Ureter (tissue), 1 donor: ENCODE data around the gene EVL. TPM values are rescaled to one million over a fixed set of nuclear protein-coding genes. Genes with fewer than 3 reads are reported as not detected.
"Not testable (repeated sequence)": the region's sequence is repeated elsewhere in the genome, so short reads cannot be mapped to it uniquely, and the experiment has no call there.

ENCODE experiments used
- DNase-seq: peaks from one replicate; pipeline ENCODE4 v3.0.0-alpha.2; 2020; ENCODE audit warnings: low spot score
- total RNA-seq: library from RNA; stranded (reverse); gene quantifications from one replicate; pipeline ENCODE4 v1.2.4, GENCODE V29; 2023
- donor health status: DM: yes; HTN: yes; CAD: no.

Gene EVL
- total RNA-seq, 1 donor from 2014 or later = 121 TPM

- no peak for DNase-seq
Measured at GRCh38 chr14:100146531-100147091, 81.4 kb downstream of the EVL start.

- no peak for DNase-seq
Measured at GRCh38 chr14:100147181-100147631, 82.0 kb downstream of the EVL start.

- DNase-seq = no peak
Measured at GRCh38 chr14:100147691-100148464, 82.7 kb downstream of the EVL start.

- DNase-seq = no peak
Measured at GRCh38 chr14:100148837-100149731, 83.9 kb downstream of the EVL start.

- DNase-seq = peak; percentile 82
Measured at GRCh38 chr14:100149851-100150611, 84.8 kb downstream of the EVL start.

GRCh38 chr14:100150932-100151587 is 85.8 kb downstream of the EVL start:
- peak; percentile 78 for DNase-seq

GRCh38 chr14:100152091-100152490 is 86.9 kb downstream of the EVL start:
- DNase-seq = no peak

- DNase-seq = no peak
Measured at GRCh38 chr14:100153560-100153959, 88.3 kb downstream of the EVL start.

- DNase-seq = no peak
Measured at GRCh38 chr14:100155049-100155621, 89.9 kb downstream of the EVL start.

GRCh38 chr14:100155756-100156616 is 90.8 kb downstream of the EVL start:
- no peak for DNase-seq

GRCh38 chr14:100156776-100157175 is 91.6 kb downstream of the EVL start:
- no peak for DNase-seq

- not testable (repeated sequence) for DNase-seq
Measured at GRCh38 chr14:100157548-100158232, 92.5 kb downstream of the EVL start.

GRCh38 chr14:100158566-100159093 is 93.4 kb downstream of the EVL start:
- DNase-seq = no peak

GRCh38 chr14:100159094-100159864 is 94.1 kb downstream of the EVL start, which contains the start of gene DEGS2:
DEGS2 (minus strand) TSS chr14:100159645; CDS start chr14:100159587, 58 bp downstream.
- no peak for DNase-seq

- no peak for DNase-seq
Measured at GRCh38 chr14:100159865-100160533, 94.8 kb downstream of the EVL start.

GRCh38 chr14:100160534-100160916 is 95.3 kb downstream of the EVL start:
- no peak for DNase-seq

- DNase-seq = no peak
Measured at GRCh38 chr14:100165376-100165775, 100.2 kb downstream of the EVL start.
